OCI-LY3 (cell line): ENCODE results near the gene NCKAP5.

ENCODE experiments used
- CTCF ChIP-seq: fragments of 200-600, 300-600 bp; sonication (generic); IDR thresholded peaks from 2 replicates; pipeline ENCODE4 v1.5.1; 2014; ENCODE audit warnings: antibody characterized with exemption, low read length, low read depth
- EZH2phosphoT487 ChIP-seq: fragments of 200-600 bp; shearing (Covaris generic); IDR thresholded peaks from 2 replicates; pipeline ENCODE4 v1.6.1; 2018; ENCODE audit warnings: antibody characterized with exemption, mixed run types, low read depth

- no peak for TF ChIP-seq CTCF
- no peak for TF ChIP-seq EZH2phosphoT487
Observed at GRCh38 chr2:133508546-133509165, 59.6 kb downstream of the NCKAP5 start.
